DMS 273 treated with DMSO at 0.1 percent for 48 hours (cell line): ENCODE measurements around the gene GLG1.

Source experiments
- DNase-seq: peaks from one replicate; lab custom pipeline; 2025; lab: John Stamatoyannopoulos, UW

Gene GLG1

DNA sequence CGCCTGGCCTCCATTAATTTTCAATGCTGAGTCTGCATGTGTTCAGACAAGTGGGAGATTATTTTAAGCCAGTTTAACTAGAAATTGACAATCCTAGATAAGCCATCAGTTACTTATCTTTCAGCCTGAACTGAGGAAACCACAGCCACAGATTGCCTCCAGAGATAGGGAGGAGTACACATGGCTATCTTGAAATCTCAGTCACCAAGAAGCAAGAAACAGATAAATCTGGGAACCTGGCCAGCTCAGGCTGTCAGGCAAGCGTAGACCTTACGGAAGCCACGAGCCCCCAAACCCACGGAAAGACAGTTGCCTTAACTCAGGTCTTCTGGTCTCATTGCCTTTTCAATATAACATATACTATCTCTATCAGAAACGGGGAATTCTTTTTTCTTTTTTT, 2.0 kb upstream of the GLG1 start:
- DNase-seq = no peak

DNA sequence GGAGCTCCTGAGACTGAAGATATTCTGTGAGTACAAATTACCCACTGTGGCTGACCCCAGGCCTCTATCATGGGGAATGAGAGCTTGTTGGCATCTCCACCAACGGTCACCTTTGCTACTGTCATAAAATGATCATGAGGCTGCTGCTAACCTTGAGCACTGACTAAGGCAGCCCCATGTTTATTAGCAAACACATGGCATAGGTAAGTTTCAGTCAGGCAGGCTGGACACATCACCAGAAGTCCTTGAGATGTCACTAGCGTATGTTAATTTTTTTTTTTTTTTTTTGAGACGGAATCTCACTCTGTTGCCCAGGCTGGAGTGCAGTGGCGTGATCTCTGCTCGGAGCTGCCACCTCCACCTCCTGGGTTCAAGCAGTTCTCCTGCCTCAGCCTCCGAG, 1.5 kb upstream of the GLG1 start:
- DNase-seq = no peak

DNA sequence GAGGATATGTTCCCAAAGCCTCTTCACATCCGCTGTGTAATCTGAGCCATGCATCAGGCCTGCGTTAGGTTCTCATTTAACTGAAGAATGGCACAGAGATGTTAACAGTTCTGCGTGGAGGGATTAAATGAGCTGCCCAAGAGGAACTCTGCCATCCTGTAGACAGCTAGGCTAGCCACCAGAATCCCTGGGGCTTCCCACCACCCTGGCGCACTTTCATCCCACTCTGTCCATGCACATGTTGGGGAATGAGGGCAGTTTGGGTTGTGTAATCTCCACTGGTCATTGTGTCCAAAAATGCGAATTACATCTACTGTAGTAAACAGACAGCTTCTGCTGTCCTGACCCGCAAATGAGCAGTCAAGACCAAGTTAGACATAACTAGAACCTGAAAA, 1.0 kb upstream of the GLG1 start:
- no peak for DNase-seq

DNA sequence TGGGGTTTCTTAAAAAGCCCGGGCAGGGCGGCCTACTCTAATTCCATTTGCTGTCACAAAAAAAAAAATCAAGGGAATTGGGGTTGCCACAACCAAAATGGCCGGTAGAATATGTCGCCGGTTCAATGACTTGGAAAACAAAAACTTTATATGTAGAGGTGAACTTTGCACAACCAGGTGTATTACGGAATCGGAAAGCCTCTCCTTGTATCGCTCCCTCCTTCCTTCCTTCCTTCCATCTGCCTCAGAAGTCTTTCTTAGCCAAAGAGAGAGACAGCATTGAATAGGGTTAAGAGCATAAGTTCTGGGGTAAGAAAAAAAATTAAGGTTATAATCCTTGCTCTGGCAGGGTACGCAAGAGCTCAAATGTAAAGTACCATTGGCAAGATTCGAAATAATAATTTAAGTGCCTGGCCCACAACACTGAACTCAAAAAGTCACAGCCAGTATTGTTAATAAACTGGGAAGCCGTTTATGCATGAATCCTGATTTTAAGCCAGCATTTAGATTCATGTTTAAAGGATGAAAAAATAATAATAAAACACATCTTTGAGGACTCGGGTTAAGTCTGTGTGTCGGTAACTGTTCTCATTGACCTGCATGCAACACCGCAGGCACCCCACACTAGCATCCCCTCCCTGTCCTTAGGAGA, 522 bp upstream of the GLG1 start:
- peak; percentile 60 for DNase-seq

DNA sequence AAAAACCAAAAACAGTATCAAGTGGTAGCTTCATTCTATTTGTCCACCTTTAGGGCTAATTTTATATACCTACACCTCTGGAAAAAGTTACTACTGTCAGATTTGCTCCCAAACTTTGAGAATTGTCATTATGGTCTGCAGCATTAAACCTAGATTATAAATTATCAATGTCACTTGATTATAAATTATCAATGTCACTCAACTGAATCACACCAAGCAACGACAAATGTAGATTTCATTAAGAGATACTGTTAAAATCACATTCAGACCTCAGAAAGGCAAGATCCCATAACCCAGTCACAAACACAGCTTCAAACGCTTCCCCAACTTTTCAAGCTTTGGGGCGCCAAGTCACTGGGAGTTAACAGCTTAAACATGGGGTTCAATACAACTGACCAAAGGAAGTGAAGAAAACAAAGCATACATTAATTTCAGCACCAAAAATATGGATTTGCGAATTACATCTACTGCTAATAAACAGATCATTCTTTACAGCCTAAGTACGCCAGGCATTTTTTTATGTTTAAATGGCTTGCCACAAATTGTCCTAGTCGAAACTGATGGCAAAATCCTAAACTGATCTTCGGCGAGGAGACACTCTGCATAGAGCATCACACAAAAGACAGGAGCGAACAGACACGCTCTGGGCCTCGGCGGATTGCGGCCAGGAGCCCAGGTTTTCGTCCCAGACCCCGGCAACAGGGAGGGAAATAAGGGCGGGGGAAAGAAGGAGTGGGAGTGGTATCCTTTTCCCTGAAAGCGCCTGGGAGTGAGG, 981 bp downstream of the GLG1 start:
- peak; percentile 15 for DNase-seq

DNA sequence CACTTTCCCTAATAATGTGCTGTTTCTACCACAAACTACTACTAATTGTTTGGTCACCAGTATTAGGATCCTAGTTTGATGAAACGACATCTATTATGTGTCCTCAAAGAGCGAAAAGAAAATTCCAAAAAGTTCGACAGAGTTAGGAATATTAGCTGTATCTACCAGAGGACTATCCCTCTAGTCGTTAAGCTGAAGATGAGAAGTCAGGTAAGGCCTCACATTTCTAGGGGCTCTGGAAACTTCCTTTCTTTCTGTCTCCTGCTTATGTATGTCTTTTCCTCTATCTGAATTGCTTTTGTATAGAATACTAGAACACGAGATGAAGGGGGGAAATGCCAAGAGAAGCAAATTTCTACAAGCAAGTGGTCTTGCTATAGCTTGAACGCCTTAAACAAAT, 1.6 kb downstream of the GLG1 start:
- no peak for DNase-seq

DNA sequence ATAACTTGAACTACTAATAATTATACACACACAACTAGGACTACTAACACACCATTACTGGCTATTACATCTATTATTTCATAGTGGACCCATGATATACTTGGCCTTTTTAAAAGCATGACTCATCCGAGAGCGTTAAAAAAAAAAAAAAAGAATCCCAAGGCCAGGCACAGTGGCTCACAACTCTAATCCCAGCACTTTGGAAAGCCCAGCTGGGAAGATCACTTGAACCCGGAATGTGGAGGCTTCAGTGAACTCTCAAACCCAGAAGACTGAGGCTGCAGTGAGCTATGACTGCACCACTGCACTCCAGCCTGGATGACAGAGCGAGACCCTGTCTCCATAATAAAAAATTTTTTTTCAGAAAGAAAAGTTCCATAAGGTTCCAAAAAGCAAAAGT, 3.1 kb downstream of the GLG1 start:
- DNase-seq = no peak

DNA sequence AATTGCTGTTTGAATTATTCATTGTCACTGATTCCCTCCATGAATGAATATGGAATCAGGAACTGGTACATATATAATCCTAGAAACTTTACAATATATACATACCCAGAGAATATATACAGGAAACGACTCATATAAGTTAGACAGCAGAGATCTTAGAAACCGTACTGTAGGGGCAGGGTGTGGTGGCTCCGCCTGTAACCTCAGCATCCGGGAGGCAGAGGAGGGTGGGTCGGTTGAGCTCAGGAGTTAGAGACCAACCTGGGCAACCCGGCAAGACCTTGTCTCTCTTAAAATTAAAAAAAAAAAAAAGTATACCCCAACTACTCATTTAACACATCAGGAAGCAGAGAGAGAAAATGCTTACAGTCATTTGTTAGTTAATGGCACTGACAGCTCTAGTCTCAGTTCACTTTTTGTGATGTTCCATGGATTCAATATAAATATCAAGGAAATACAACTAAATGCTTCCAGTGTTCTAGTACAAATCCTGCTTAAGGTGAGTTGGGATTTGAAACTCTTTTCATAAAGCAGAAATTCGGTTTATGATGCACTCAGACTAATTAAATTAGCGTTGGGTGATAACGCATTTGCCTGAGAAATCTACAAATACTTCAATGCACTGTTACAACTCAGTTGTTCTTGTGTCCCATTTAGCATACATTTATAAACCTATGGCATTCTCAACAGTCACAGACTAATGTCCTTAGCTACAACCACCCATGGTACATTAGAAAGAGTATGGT, 5.6 kb downstream of the GLG1 start:
- no peak for DNase-seq

DNA sequence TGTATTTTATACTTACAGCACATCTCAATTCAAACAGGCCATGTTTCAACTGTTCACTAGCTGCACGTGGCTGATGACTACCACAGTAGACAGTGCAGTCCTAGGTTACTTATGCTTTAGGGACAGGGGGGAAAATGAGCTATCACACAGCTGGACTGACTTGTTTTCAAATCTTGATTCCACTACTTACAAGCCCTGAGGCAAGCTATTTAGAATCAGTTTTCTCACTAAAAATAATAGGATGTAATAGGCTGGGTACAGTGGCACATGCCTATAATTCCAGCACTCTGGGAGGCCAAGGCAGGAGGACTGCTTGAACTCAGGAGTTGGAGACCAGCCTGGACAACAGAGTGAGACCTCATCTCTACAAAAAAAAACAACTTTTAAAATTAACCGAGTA, 10.3 kb downstream of the GLG1 start:
- no peak for DNase-seq

DNA sequence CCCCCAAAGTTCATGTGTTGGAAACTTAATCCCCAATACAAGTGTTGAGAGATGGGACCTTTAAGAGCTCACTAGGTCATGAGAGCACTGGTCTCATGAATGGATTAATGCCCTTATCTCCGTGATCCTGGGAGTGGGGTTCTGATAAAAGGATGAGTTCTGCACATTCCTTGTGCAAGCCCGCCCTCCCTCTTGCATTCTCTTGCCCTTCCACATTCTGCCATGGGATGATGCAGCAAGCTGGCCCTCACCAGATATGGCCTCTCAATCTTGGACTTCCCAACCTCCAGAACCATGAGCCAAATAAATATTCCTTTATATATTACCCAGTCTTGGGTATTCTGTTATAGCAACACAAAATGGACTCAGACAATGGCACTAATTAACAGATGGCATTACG, 14.1 kb downstream of the GLG1 start:
- DNase-seq = no peak

DNA sequence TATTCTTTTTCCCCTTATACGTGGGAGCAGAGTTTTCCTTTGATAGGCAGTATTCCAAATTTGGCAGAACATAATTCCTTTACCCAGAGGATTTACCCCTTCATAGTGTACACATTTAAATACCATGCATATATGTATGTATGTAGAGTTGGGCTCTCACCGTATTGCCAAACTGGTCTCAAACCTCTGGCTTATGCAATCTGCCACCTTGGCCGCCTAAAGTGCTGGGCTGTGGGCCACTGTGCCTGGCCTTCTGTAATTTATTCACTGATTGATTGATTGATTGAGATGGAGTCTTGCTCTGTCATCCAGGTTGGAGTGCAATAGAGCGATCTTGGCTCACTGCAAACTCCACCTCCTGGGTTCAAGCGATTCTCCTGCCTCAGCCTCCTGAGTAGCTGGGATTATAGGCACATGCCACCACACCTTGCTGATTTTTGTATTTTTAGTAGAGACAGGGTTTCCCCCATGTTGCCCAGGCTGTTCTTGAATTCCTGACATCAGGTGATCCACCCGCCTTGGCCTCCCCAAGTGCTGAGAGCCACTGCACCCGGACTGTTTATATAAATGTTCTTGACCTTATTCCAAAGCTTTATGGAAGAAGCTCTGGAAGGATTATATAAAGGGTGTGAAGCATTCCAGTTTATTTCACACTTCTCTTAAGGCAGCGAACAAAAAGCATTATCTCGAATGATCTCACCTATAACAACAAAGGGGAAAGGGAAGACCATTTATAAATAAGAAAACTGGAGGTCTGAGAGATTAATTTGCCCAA, 14.9 kb downstream of the GLG1 start:
- no peak for DNase-seq

DNA sequence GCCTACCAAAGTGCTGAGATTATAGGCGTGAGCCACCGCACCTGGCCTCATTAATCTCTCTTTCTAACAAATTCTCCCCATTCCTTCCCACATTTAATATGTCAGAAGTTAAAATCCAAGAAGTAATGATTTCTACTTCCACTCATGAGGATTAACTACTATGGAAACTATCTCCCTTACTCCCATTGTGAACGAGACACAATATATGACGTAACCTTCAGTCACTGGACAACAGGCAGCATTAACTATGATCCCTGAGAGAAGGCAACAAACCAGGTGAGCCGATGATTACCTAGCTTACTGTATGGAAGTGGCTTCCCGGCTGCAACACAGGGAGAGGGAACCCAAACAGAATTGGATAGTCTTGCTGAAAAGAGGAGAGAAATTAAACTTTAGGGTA, 20.0 kb downstream of the GLG1 start:
- DNase-seq = no peak

DNA sequence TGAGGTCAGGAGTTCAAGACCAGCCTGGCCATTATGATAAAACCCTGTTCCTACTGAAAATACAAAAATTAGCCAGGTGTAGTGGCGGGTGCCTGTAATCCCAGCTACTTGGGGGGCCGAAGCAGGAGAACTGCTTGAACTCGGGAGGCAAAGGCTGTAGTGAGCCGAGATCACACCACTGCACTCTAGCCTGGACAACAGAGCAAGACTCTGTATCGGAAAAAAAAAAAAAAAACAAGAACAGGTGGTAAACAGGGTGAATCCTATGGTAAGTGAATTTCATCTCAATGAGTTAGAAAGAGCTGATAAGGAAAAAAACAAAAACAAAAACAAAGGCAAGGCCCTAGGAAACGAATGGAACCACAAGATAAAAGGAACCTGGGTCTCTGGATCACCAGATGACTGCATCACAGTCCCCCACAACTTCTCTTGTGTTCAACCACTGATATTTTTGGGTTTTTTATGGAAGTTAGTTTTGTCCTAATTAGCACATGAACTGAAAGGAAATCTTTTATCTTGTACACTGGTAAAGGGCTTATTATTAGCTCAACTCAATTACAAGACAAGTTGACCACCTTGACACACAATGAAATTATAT, 21.0 kb downstream of the GLG1 start:
- DNase-seq = no peak

DNA sequence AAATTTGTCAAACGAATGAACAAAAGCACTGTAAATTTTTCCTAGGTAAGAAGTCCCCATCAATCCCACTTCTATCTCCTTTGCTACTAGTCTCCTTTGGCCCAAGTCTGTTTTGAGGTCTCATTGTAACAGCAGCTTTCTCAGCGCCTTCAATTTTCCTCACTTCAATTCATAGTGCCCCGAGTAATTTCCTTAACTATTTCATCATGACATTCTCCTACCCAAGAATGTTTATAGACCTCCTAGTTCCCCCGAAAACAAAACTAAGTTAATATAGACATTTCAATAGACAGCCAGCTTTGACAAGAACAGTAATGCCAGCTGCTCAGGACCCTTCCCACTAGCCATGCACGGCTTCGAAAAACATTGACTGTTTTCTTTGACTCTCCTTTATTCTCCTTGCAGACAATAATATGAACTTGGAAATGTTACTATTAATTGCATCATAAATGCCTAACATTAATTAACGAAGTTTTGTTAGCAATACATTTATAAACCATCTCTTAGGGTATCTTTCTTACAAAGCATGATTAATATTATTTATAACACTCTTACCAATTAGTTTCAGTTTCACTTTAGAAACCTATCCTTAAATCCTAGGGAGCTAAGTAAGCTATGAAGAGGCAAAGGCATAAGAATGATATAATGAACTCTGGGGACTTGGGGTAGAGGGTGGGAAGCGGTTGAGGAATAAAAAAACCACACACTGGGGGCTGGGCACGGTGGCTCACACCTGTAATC, 22.8 kb downstream of the GLG1 start:
- DNase-seq = no peak

DNA sequence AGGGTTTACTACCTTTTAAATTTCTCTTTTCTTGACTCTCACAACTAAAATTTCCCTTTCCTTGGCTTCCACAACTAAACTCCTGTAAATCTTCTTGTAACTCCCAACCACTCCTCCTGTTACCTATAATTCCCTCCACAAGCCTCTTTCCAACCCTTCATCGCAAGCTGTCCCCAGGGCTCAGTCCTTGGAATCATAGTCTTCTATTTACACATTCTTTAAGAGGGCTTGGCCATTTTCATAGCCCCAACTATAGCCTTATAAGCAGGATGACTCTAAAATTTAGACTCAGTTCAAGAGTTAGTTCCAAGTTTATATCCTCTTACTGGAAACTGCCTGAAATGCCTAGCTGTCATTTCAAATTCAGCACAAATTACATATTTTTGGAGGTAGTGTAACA, 23.9 kb downstream of the GLG1 start:
- DNase-seq = no peak

DNA sequence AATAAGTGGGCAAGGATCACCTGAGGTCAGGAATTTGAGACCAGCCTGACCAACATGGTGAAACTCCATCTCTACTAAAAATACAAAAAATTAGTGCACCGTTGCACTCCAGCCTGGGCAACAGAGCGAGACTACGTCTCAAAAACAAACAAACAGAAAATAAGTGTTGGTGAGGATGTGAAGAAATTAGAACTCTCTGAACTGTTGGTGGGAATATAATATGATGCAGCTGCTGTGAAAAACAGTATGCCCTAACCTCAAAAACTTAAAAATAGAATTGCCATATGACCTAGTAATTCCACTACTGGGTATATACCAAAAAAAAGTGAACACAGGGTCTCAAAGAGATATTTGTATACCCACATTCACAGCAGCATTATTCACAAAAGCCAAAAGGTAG, 26.1 kb downstream of the GLG1 start:
- DNase-seq = no peak

DNA sequence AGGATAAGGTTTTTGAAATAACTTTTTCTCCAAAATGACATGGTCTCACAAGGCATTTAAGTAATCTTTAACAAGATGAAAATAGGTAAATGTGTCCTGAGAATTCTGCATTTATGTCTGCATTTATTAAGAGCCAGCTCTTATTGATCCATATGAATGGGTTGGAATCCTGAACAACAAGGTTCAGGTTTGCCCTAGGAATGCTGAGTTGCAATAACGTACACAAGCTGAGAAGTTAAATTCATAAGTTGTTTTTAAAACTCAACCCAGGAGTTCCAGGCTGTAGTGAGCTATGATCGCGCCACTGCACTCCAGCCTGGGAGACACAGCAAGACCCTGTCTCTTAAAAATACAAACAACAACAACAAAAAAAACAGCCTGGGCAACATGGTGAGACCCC, 28.1 kb downstream of the GLG1 start:
- DNase-seq = no peak

DNA sequence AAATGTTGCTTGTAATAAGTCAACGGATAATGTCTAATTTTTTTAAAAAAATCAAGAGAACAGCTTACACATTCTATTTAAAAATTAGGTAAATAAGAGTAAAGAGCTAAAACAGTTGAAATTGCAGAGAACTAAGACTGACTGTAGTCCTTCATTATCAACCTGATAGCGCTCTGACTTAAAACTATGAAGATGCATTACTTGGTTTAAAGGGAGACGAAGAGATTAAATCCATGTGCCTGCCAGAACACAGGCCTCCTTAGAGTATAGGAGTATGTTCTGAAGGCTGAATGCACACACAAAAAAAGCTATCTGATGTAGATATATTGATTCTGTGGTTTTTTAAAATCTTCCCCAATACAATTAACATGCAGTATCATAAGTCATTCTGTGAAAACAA, 28.5 kb downstream of the GLG1 start:
- DNase-seq = no peak

DNA sequence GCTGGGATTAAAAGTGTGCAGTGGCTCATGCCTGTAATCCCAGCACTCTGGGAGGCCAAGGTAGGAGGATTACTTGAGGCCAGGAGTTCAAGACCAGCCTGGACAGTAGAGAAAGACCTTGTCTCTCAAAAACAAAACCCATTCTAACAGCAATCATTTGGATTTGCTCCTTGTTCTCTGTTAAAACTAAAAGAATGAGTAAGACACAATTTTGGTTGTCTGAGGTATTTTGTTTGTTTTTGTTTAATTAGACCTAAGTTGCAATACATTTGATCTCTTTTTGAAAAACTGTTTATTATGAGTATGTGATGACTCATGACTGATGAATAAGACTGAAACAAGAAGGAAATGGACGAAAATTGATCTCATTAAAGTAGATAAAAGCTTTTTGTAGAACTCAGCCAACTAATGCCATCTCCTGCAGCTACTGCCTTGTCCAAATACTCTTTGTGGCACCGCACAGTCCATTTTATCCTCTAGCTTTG, 29.0 kb downstream of the GLG1 start:
- no peak for DNase-seq

DNA sequence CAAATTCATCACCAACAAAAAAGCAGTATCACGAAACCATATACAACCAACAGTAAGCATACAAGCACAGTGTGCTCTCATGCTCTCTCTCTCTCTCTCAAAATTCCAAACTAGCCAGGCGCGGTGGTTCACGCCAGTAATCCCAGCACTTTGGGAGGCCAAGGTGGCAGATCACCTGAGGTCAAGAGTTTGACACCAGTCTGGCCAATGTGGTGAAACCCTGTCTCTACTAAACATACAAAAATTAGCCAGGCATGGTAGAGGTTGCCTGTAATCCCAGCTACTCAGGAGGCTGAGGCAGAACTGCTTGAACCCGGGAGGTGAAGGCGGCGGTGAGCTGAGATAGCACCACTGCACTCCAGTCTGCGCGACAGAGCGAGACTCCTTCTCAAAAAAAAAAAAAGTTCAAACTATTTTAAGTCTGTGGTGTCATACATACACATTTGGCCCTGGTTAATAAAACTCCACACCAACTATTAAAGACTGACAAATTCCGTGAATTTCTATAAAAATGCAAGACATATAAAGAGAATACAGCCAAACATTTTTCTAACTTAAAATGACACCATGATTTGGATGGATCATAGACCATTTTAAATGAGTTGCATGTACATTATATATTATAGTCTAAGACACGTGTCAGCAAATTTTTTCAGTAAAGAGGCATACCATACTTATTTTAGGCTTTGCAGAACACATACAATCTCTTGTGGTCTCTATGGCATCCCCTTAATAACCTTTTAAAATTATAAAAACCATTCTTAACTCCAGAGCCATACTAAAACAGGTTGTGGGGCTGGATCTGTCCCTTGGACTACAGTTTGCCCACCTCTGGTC, 30.9 kb downstream of the GLG1 start:
- no peak for DNase-seq
